Loucy (cell line): ENCODE data around the gene CCDC200.

Source experiments
- EZH2phosphoT487 ChIP-seq: fragments of 200-600 bp; IDR thresholded peaks from 2 replicates; pipeline ENCODE4 v1.6.1; 2018; ENCODE audit warnings: antibody characterized with exemption, mild to moderate bottlenecking, moderate library complexity, borderline replicate concordance
- TF ChIP-seq, protein P1 (sequence below): fragments of 200-600 bp; sonication (generic); conservative IDR thresholded peaks from 2 replicates; pipeline ENCODE4 v1.5.1; 2014; ENCODE audit warnings: mild to moderate bottlenecking, antibody characterized with exemption, low read length

- TF ChIP-seq, protein P1, sequence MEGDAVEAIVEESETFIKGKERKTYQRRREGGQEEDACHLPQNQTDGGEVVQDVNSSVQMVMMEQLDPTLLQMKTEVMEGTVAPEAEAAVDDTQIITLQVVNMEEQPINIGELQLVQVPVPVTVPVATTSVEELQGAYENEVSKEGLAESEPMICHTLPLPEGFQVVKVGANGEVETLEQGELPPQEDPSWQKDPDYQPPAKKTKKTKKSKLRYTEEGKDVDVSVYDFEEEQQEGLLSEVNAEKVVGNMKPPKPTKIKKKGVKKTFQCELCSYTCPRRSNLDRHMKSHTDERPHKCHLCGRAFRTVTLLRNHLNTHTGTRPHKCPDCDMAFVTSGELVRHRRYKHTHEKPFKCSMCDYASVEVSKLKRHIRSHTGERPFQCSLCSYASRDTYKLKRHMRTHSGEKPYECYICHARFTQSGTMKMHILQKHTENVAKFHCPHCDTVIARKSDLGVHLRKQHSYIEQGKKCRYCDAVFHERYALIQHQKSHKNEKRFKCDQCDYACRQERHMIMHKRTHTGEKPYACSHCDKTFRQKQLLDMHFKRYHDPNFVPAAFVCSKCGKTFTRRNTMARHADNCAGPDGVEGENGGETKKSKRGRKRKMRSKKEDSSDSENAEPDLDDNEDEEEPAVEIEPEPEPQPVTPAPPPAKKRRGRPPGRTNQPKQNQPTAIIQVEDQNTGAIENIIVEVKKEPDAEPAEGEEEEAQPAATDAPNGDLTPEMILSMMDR: no peak
- no peak for TF ChIP-seq EZH2phosphoT487
Observed at GRCh38 chr17:43216762-43217613, 11.4 kb downstream of the CCDC200 start.
